Embryonic facial prominence (tissue), 1 donor: ENCODE results near the gene ERC2.

Source experiments
- DNase-seq: peaks from one replicate; pipeline ENCODE4 v3.0.0-alpha.2; 2016; ENCODE audit errors: extremely low spot score

The ERC2 gene

DNA sequence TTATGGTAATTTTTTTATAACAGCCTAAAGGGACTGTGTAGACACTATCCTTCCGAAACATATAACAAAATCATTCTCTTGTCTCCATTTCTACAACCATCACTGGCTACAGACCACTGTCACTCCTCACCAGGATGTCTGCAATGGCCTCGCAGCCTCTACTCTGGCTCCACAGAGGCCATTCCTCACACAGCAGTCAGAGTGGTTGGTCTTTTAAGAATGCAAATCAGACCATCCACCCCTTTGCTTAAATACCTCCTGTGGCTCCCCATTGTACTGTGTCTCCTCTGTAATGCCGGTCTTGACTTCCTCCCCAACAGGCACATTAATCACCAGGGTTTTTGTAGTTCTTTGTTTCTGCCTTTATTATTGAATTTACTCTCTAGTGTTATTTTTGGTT lies 344.8 kb downstream of the ERC2 start:
- DNase-seq, result no peak

DNA sequence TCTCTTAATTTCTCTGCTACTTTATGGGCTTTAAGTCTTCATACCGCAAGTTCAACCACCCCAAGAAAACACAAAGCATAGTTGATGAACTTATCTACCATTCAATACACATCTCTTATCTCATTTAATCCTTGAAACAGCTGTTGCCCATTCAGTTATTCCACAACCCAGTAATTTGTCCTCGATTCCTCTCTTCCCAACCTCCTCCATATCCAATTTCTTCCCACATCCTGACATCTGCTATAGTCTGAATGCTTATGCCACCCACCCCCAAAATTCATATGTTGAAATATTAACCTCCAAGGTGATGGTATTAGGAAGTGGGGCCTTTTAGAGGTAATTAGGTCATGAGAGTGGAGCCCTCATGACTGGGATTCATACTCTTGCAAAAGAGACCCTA lies 345.4 kb downstream of the ERC2 start:
- no peak for DNase-seq

DNA sequence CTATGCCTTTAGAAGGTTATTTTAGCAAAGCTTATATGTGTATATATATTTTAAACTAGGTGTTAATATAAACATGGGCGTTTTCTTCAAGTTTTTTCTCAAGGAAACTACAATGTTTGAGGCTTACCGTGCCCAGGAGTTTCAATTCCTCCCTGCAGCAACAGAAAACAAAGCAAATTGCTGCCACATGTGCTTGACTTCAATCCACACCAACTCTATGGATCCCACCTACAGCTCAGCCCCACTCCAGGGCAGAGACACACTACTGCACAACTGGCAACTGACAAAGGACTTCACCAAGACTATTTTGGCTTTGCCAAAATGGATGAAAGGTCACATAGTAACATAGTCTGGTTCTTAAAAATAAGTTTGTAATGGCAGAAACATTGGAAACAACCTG lies 346.6 kb downstream of the ERC2 start:
- DNase-seq, result no peak

DNA sequence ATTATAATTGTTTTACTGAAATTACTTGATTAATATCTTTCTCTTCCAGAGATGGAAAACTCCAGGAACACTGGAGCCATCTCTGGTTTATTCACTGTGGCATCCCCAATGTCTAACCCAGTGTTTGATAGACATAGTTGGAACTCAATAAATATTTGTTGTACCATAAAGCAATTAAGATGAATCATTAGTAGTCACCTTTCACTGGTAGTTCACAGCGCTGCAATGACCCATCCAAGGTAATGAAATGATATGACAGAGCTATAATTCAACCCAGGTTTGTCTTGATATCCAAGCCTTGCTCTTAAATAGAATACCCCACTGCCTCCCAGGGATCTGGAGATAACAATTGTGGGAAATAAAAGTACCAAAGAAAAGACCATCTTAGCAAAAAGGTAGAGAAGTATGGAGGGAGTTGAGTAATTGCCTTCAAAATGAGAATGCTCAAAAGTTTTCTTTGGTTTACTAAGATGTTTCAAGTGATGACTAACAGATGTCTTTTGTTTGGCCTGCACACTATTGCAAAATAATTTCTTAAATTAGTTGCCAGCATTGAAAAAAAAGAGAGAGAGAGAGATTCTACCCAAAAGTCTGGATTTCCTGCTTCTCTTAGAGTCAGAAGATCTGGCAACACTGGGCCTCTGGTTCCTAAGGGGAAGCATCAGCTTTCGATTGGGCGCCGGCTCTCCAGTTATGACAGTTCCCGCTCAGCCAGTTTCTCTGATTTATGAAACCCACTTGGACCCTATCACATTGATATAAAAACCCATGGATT lies 348.5 kb downstream of the ERC2 start:
- no peak for DNase-seq

DNA sequence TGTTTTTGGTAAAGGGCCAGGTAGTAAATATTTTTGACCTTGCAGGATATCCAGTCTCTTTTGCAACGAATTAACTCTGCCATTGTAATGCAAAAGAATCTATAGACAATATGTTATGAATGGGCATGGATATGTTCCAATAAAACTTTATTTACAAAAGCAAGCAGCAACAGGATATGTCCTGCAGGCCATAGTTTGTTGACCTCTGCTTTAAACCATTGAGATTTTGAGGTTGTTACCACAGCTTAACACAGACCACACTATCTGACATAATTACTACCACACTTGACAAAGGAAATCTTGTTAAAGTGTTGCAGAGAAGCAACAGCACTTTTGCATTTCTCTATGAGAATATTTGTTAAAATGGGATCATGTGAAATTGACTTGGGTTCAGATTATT lies 349.3 kb downstream of the ERC2 start:
- no peak for DNase-seq

DNA sequence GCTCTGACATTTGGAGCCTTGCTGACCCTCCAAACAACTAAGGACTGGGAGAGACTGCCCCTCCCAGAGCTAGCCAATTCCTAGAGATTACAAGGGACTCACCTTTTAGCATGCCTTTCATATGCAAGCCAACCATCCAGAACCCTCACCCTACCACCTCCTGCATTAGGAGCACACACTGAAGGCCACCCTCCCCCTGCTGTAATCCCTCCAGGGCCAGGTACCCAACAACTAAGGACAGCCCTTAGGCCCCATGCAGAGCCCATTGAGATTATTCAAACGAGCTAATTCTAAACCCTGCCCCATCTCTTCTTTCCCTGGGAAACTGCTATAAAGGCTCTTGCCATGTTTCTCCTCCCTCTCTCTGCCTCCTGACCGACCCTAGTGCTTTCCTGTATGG lies 352.6 kb downstream of the ERC2 start:
- no peak for DNase-seq

DNA sequence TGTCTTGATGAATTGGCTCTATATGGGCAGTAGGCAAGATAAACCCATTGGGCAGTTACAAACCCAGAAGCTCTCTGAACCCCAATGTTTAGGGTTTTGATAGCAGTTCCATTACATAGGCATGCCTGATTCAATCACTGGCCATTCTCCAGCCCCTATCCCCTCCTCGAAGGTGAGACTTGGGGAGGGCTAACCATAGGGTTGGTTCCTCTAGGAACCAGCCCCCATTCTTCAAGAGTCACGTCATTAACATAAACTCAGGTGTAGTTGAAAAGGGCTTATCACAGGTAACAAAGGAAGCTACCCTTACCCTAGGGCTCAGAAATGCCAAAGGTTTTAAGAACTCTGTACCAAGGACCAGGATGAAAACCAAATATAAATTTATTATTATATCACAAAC lies 353.1 kb downstream of the ERC2 start:
- DNase-seq, result no peak

DNA sequence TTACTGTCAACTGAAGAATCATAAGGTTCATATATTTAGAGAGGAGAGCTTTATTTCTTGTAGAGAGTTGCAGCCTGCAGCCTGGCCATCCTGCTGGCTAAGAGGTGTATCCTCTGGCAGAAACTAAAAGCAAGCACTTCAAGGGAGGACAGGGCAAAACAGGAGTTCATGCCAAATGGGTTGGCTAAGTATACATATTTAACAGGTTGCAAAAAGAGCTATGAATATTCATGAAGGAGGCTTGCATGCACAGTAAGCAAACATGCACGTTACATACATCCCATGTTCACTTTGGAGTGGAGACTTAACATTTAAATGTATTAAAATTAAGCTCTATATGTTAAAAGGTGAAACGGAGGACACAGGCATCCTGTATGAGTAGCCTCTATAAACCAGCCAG lies 354.4 kb downstream of the ERC2 start:
- DNase-seq, result no peak

DNA sequence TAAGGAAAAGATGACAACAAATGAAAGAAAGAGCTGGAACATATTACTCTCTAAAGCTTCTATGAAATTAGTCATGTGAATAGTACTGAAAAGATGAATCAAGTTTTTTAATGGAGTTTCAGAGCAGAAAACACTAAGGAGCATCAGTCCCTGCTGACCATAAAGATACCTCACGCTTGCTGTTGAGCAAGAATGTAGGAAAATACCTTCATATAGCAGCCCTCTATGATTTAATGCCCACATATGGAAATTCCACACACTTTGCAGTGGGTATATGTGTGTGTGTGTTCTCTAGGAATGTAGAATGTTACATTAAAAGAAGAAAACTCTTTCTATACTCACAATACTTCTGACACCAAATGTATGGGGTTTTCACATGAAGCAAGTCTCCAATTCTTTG lies 355.0 kb downstream of the ERC2 start:
- DNase-seq, result no peak

DNA sequence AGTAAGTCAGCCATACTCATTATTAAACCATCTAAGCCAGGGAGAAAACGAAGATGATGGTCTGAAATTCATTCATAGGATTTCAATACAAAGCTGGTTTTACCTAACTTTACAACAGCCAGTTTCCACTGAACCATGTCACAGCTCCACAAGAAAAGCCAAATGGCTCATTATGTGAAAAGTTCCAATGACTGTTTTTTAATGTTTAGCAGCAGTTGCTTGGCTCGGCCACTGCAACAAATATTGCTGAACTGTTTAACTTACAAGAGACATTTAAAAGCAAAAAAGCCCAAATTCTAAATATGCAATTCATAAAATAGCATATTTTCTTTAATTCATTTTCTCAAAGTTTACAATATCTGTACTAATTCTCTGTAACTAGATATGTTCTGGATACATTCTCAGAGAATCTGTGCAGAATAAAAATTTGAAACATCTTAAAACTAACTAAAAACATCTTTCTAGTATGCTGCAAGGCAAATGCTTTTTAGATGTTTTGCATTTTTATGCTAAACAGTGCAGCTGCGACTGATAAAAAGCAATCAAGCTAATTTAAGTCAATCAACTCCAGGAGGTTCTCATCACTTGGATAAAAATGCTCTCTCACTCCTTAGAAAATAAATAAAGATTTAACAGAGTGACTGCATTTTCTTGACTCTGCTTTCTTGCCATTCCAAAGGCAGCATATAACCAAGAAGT lies 356.5 kb downstream of the ERC2 start:
- DNase-seq, result peak; percentile 71

DNA sequence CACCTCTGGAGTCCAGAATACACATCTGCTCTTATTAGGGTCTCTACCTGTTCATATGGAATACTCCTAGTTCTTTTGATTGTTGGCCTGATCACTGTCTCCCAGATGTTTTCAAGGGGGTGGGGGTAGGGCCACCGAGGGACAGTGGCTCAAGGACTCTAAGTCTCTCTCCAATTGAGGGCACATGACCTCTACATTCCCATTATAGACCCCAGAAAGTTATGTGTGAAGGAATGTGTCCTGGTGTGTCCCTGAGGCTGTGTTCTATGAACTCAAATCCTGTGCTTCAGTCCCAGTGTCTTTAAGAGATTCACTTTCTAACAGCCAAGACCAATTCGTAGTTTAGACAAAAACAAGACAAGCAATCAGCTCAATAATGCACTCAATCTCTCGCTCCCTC lies 357.4 kb downstream of the ERC2 start:
- DNase-seq, result no peak

DNA sequence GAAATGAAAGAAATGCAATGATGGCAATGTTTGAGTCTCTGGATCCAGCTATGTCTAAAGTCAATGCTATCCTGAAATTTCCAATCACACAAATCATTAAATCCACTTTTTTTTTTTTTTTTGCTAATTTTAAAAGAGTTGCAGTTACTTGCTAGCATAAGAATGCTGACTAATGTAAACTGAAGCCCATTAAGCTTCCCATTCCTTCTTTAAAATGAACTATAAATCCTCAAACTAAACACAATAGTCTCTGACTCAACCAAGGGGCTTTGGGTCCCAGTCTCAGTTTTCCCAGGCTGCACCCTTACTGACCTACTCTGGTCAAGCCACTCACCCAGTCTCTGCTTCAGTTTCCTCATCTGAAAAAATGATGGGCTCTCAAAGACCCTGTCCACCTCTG lies 361.1 kb downstream of the ERC2 start:
- DNase-seq, result no peak

DNA sequence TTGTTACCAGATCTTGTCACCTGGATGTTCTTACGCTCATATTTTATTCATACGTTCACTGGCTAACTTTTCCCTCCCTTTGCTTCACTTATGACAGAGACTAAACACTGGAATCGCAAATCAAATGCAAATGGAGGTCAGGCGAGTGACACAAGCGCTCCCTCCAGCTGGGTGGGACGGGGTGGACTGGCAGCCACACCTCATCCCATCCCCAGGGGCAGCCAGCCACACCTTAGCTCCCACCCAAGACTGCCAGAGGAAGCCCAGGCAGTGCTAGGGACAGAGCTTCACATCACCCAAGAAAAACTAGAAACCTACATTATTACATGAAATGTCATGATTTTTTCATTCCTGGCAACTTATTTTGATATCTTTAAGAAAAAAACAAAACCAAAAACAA lies 366.2 kb downstream of the ERC2 start:
- DNase-seq, result no peak

DNA sequence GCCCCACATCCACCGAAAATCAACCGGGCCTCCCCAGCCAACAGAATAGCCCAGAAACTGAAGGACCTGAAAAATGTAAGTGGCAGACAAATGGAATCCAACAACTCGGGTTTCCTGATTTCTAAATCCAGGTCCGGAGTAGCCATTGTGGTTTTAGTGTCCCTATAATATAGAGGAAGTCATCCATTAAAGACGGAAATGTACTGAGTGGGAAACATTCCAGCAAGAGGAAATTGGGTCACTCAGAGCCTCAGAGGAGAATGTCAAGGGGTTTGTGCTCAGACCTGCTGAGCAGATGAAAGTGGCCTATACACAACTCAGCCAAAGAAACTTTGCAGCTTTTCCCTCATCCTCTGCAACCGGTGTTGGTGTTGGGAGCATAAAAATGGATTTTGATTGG lies 366.7 kb downstream of the ERC2 start:
- DNase-seq, result no peak

DNA sequence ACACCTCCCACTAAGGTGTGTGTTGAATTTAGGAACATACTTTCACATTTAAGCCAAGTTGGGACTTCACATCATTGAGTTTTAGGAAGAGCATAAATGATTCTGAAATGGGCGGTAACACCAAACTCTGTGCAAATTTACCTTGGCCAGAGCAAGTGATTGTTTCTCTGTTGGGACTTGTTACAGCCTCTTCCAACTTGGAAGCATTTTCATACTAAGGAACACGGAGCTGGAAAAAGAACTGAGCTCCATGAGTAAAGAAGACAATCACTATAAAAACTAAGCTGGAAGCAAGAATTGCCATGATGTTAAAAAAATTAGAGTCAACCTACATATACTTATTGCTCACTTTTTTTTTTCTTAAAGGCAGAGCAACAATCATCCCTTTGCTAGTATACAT lies 371.3 kb downstream of the ERC2 start:
- DNase-seq, result no peak

DNA sequence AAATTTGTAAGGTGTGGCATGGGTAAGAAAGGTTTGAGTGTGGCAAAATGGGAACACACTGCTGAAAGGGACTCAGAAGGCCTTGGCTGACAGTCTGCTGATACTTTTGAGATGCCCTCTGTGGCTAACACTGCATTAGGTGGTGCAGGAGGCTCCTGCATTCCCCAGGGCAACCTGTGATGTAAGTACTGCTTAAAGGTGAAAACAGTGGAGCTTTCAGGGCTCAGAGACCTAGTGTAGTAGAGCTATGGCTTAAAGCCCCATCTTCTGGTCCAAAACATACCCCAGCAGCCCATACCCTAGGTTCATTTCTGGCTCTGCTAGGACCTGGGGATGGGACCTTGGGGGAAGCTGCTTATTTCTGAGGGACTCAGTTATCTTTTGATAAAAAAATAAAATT lies 374.1 kb downstream of the ERC2 start:
- DNase-seq, result no peak

DNA sequence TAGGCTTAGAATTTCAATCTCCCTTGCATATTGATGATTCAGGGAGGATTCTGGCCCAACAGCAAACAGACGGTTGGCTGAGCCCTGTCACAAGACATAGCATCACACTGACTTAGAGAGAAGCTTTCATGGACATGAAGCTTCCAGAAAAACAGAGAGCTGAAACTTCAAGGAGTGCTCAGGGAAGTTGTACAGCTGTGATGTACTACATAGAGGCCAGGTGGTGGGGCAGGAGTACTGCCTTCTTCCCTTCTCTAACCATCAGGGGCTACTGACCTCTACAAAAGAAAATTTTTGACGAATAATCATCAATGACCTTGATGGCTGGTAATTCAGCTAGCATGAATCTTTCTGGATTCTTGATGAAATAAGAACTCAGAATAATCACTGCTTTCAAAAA lies 378.5 kb downstream of the ERC2 start:
- no peak for DNase-seq

DNA sequence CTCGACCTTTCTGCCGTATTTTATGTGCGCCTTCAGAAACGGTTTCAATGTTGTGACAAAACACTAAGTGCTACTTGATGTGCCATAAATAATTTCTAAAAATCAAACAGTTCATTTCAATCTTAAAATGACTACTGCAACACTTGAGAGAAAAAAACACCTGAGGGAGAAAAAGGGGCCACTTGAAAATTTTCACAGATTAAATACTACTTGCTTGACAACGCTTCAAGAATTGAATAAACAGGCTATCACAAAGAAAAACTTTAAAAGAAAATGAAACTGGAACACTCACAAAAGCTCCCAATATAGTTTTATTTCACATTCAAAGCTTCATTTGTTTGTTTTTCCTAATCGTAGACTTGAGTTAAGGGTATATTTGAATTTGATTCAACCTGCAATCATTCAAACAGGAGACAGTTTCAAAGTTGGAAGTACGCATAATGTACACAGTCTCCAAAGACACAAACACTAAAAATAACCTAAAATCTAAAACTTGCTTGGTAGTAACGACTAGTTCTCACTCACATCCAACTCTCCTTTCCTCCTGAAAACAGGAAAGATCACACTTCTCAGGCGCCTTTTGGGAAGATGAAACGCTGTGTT lies 380.7 kb downstream of the ERC2 start:
- no peak for DNase-seq

DNA sequence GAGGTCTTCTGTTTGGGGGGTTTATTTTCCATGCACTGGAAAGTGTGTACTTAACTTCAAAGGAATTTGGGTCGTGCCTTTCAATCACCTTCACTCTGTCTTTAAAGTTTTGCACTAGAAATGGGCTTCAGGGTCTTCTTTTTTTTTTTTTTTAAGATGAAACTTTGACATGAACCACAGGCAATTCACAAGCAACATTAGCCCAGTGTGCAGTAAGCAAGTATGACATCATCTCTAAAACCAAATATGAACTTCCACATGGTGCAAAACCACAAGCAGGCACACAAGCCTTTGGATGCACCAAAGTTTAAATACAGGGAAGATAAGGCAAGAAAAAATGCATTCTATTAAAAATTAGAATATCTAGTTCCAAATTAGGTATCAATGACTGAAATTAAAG lies 381.9 kb downstream of the ERC2 start:
- no peak for DNase-seq

DNA sequence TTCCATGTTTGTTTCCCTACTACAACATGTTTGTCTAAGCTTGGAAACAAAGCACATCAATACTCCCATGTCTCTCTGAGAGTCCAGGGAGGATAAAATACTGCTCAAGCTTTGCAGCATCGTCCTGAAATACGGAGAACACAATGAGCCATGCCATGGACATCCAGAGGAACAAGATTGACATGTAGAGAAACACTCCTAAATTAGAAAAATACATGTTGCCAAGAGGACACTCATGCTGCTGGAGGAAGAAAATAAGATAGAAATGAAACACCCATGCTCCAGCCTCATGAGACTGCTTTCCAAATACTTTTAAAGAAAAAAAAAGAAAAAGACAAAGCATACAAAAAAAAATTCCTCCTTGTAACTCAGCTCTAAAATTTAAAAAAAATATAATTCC lies 387.0 kb downstream of the ERC2 start:
- no peak for DNase-seq

DNA sequence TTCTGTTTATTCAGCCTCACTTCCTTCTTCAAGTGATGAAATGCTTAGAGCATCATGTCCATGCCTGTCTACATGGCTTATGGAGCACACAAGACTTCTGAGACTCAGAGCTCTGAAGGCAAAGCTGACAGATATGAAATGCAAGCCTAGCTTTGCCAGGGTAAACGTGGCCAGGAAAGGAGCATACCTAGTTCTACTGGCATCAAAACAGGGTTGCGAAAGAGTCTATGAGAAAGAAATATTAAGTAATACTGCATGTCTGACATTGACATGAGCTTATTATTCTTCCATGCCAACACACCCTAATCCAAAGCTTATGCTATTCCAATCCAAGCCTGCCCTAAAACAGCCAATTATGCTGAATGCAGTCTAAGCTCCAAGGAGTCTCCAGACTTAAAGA lies 391.5 kb downstream of the ERC2 start:
- no peak for DNase-seq

DNA sequence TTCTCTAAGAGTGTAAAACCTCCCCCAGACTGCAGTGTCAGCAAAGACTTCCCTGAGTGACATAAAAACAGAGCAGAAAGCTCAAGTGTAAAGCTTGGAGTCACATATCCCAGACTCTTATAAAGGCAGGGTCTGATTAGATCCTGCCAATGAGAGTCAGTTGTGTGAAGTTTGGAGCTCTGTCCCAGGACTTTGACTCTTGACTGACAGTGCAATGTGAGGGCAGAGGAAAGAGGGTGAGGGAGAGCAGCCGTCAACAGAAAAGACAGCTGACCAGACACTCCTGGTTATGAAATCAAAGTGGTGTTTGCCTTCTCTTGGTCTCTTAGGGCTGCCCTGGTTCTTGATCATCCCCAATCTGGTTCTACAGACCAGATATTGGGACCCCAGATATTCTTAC lies 393.2 kb downstream of the ERC2 start:
- DNase-seq, result no peak

DNA sequence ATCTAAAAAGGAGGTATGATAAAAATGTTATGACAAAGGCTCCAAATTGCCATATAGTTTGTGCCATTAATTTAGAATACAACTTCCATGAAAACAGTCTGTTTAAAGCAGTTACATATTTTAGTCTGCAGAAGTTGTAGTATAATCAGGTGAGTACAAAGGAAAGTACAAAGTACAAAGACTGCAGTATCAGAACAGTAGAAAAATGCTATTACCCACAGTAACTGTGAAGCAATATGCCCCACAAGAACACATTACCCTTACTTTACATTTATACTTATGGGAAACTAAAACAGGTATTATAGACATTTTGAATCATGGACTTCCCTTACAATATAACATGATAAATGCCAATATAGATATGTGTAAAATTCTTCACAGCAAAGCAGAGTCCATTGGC lies 398.5 kb downstream of the ERC2 start:
- DNase-seq, result no peak
